BLaER1 (cell line): ENCODE measurements around the gene ACTR6.
"Not testable (repeated sequence)": the region's sequence is repeated elsewhere in the genome, so short reads cannot be mapped to it uniquely, and the experiment has no call there.

ENCODE experiments used
- H3K27ac ChIP-seq: shearing (Covaris generic); formaldehyde crosslinking; 2 replicates; pipeline ENCODE4 v1.8.1; 2022
- H3K27me3 ChIP-seq: shearing (Covaris generic); formaldehyde crosslinking; 2 replicates; pipeline ENCODE4 v1.8.1; 2022
- H3K36me3 ChIP-seq: shearing (Covaris generic); formaldehyde crosslinking; 2 replicates; pipeline ENCODE4 v1.8.1; 2022
- H3K4me1 ChIP-seq: shearing (Covaris generic); formaldehyde crosslinking; 2 replicates; pipeline ENCODE4 v1.8.1; 2022
- H3K4me2 ChIP-seq: shearing (Covaris generic); formaldehyde crosslinking; 2 replicates; pipeline ENCODE4 v1.8.1; 2022
- H3K4me3 ChIP-seq: shearing (Covaris generic); formaldehyde crosslinking; 2 replicates; pipeline ENCODE4 v1.8.1; 2022
- H3K9ac ChIP-seq: shearing (Covaris generic); formaldehyde crosslinking; 2 replicates; pipeline ENCODE4 v1.8.1; 2022
- H3K9me3 ChIP-seq: shearing (Covaris generic); formaldehyde crosslinking; 2 replicates; pipeline ENCODE4 v1.8.1; 2022
- H4K20me1 ChIP-seq: shearing (Covaris generic); formaldehyde crosslinking; 2 replicates; pipeline ENCODE4 v1.8.1; 2022
- Cebpa-rat ChIP-seq: shearing (Covaris generic); IDR thresholded peaks from 2 replicates; pipeline ENCODE4 v1.8.1; 2022

Gene ACTR6

DNA sequence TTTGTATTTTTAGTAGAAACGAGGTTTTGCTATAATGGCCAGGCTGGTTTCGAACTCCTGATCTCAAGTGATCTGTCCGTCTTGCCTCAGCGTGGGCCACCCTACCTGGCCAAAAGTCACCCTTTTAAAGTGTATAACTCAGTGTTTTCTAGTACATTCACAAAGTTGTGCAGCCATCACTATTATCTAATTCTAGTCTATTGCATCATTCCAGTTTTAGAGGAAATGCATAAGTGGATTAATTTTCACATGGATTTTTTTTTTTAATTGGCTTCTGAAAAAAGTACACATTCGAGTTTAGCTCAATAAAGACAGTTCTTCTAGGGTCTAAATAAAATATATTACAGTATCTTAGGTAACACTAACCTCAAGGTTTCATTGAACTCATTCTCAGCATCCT, 62.5 kb downstream of the ACTR6 start:
- Histone ChIP-seq H3K27me3 (no peaks in the 10 kb centered on the region), H3K4me3 (no peak overlapping the region), H3K36me3 (no peaks in the 10 kb centered on the region), H3K9ac (no peak overlapping the region), H4K20me1 (peaks cover 9% of the 10 kb centered on the region), H3K4me1 (peaks cover 8% of the 10 kb centered on the region), H3K4me2 (no peak overlapping the region), H3K27ac (no peak overlapping the region), H3K9me3 (no peaks in the 10 kb centered on the region)
- TF ChIP-seq Cebpa-rat = no peak

GRCh38 chr12:100265107-100265506, 64.5 kb downstream of the ACTR6 start:
- Histone ChIP-seq H3K4me1 (peaks cover 26% of the 10 kb centered on the region), H4K20me1 (peaks cover 25% of the 10 kb centered on the region)
- H3K36me3 ChIP-seq, H3K27me3 ChIP-seq, H3K4me2 ChIP-seq, H3K4me3 ChIP-seq, H3K9me3 ChIP-seq, H3K9ac ChIP-seq, H3K27ac ChIP-seq: not testable (repeated sequence)

GRCh38 chr12:100265732-100266584, 65.3 kb downstream of the ACTR6 start:
- Histone ChIP-seq H3K27me3 (no peaks in the 10 kb centered on the region), H3K27ac (peak overlapping the region; percentile 92; the same call in 1 of the 2 replicates), H3K36me3 (no peaks in the 10 kb centered on the region), H3K9me3 (no peaks in the 10 kb centered on the region), H3K9ac (peak overlapping the region; percentile 91; the same call in 1 of the 2 replicates), H4K20me1 (peaks cover 25% of the 10 kb centered on the region), H3K4me3 (peak overlapping the region; percentile 97), H3K4me1 (peaks cover 26% of the 10 kb centered on the region), H3K4me2 (peak overlapping the region; percentile 66)
- no peak for TF ChIP-seq Cebpa-rat

GRCh38 chr12:100266585-100266834, 65.9 kb downstream of the ACTR6 start:
- Histone ChIP-seq H3K4me2 (peak overlapping the region; percentile 66), H3K27ac (peak overlapping the region; percentile 92; the same call in 1 of the 2 replicates), H3K9me3 (no peaks in the 10 kb centered on the region), H3K4me1 (peaks cover 26% of the 10 kb centered on the region), H4K20me1 (peaks cover 26% of the 10 kb centered on the region), H3K9ac (peak overlapping the region; percentile 91), H3K27me3 (no peaks in the 10 kb centered on the region), H3K36me3 (no peaks in the 10 kb centered on the region), H3K4me3 (peak overlapping the region; percentile 97)
- TF ChIP-seq Cebpa-rat = no peak

DNA sequence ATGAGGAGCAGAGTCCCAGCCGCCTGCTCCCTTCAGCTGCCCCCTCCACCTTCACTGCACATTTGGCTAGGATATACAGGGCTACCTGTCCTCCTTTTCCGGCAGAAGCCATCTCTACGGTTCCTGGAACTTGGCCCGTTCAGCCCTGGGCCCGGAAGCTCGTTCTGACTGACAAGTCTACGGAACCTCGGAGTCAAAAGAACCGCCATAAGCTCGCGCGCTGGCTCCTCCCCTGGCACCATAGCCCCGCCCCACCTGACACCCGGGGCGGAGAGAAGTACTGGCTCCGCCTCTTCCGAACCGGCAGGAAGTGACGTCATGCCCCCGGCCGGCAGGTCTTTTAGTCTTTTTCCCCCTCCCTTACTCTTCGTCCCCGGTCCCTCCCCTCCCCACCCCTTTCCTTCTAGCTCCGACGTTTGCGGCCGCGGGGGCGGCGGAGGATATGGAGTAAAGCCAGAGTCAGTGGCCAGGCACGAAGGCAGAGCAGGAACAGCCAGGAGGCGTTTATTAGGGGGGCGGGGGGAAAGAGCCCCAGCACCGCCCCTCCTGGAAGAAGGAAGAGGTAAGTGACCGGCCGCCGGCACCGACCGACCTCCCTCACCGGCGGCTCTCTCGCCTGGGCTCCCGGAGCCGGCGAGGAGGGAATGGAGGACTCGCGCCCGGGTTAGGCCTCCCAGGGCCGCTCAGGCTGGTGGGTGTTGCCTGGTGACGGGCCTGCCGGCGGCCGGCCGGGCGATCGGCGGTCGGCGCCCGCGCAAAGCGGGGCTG, 66.4 kb downstream of the ACTR6 start, which contains the start of the genes DEPDC4 and SCYL2:
Gene DEPDC4 (minus strand): TSS at position 245 of the 768 bp plus-strand sequence. CDS start 3 bp downstream, at position 242.
Gene SCYL2 (plus strand): TSS at position 343 of the 768 bp plus-strand sequence. CDS start 15,794 bp downstream, outside the sequence.
- Histone ChIP-seq H4K20me1 (peaks cover 31% of the 10 kb centered on the region), H3K27me3 (no peaks in the 10 kb centered on the region), H3K36me3 (no peaks in the 10 kb centered on the region), H3K27ac (peak within 1 kb of the TSS; percentile 92), H3K4me2 (peak within 1 kb of the TSS; percentile 84), H3K9ac (peak within 1 kb of the TSS; percentile 91), H3K9me3 (no peaks in the 10 kb centered on the region), H3K4me3 (peak within 1 kb of the TSS; percentile 97), H3K4me1 (peaks cover 26% of the 10 kb centered on the region)
- TF ChIP-seq Cebpa-rat = no peak

- peak overlapping the region; percentile 97 for H3K4me3 ChIP-seq
- H3K9me3 ChIP-seq = no peaks in the 10 kb centered on the region
- H3K4me2 ChIP-seq = peak overlapping the region; percentile 84
- peaks cover 32% of the 10 kb centered on the region for H4K20me1 ChIP-seq
- H3K27ac ChIP-seq = peak overlapping the region; percentile 92
- 0 out of 2 replicates have a peak, but pooled peaks cover 3% of the 10 kb centered on the region for H3K36me3 ChIP-seq
- peaks cover 26% of the 10 kb centered on the region for H3K4me1 ChIP-seq
- H3K27me3 ChIP-seq = no peaks in the 10 kb centered on the region
- H3K9ac ChIP-seq = peak overlapping the region; percentile 91
- no peak for TF ChIP-seq Cebpa-rat
Measured at GRCh38 chr12:100267603-100268281, 67.1 kb downstream of the ACTR6 start.

- Histone ChIP-seq H4K20me1 (peaks cover 44% of the 10 kb centered on the region), H3K27me3 (no peaks in the 10 kb centered on the region), H3K36me3 (0 out of 2 replicates have a peak, but pooled peaks cover 3% of the 10 kb centered on the region), H3K9ac (peak overlapping the region; percentile 91), H3K4me1 (peaks cover 26% of the 10 kb centered on the region), H3K4me2 (peak overlapping the region; percentile 84), H3K4me3 (peak overlapping the region; percentile 97), H3K9me3 (no peaks in the 10 kb centered on the region), H3K27ac (no peak overlapping the region)
- TF ChIP-seq Cebpa-rat = no peak
Measured at GRCh38 chr12:100268835-100269564, 68.4 kb downstream of the ACTR6 start.

DNA sequence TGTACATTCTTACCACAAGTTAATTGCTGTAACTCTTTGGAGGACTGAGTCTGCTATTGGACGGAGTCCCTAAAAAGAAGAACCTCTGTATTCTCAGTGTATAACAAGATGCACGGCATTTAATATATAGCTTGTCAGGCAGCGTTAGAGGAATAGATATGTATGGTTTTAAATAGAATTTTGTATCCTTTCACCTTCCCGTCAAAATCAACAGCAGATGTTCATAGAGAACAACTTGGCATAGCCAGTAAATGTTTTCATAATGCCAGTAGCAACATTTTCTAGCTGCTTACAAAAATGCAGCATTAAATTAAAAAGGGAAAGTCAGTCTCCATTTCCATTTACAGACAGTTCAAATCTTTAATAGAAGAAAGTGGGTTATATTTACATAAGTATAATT, 73.2 kb downstream of the ACTR6 start:
- Histone ChIP-seq H3K27me3 (no peaks in the 10 kb centered on the region), H3K36me3 (peaks cover 13% of the 10 kb centered on the region), H3K9me3 (peaks cover 24% of the 10 kb centered on the region), H3K4me1 (peaks cover 11% of the 10 kb centered on the region), H3K4me2 (no peak overlapping the region), H3K27ac (no peak overlapping the region), H3K9ac (no peak overlapping the region), H3K4me3 (no peak overlapping the region), H4K20me1 (peaks cover 49% of the 10 kb centered on the region)
- no peak for TF ChIP-seq Cebpa-rat
